Epithelial cell of proximal tubule (primary cell): ENCODE data around the gene TMPRSS4. TPM values are rescaled to one million over a fixed set of nuclear protein-coding genes. Genes with fewer than 3 reads are reported as not detected.

Experiments used
- DNase-seq: peaks from one replicate; pipeline ENCODE4 v3.0.0-alpha.2; 2011; ENCODE audit warnings: low read depth
- H3K4me3 ChIP-seq: 2 replicates; pipeline ENCODE4 v1.5.1; 2011; ENCODE audit warnings: low read depth, mild to moderate bottlenecking, low read length
- total RNA-seq: library from RNA; depleted of rRNA; stranded (reverse); fragments of >200 nt; gene quantifications from 2 replicates; pipeline ENCODE4 v1.2.3, GENCODE V29; 2015
- TF ChIP-seq, protein P1 (sequence below): conservative IDR thresholded peaks from 2 replicates; pipeline ENCODE4 v1.5.1; 2012; ENCODE audit warnings: low read depth, mild to moderate bottlenecking, low read length

TMPRSS4 gene
- total RNA-seq, 1 donor from 2014 or later: 26.6 TPM

DNA sequence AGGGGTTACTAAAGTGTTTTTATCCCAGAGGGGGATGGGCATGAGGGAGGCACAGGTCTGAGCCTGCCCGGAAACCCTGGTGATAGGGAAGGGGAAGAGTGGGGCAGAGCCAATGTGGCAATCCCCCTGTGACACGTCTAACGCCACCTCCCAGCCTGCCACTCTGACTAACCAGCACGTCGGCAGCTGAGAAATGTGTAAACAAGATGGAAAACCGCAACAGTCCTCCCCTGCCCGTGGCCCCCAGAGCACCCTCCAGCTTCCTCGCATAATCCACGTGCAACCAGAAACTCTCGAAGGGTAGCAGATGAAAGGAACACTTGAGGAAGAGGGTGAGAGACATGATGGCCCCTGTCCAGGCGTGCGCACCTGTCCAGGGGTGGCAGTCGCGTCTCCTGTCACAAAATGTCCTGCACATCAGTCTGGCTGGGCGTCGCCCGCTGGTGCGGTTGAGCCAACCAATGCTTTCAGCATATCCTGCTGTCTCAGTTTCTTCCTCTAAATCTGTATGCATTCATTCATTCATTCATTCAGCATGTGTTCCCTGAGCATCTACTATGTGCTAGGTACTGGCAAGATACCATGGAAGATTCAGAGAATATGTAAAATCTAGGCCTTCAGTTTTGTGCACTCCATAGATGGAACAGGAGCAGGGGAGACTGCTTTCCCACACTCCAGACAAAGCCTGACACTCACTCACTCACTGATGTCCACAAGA lies 4.5 kb downstream of the TMPRSS4 start:
- H3K4me3 ChIP-seq: no peak overlapping the region
- TF ChIP-seq, protein P1, sequence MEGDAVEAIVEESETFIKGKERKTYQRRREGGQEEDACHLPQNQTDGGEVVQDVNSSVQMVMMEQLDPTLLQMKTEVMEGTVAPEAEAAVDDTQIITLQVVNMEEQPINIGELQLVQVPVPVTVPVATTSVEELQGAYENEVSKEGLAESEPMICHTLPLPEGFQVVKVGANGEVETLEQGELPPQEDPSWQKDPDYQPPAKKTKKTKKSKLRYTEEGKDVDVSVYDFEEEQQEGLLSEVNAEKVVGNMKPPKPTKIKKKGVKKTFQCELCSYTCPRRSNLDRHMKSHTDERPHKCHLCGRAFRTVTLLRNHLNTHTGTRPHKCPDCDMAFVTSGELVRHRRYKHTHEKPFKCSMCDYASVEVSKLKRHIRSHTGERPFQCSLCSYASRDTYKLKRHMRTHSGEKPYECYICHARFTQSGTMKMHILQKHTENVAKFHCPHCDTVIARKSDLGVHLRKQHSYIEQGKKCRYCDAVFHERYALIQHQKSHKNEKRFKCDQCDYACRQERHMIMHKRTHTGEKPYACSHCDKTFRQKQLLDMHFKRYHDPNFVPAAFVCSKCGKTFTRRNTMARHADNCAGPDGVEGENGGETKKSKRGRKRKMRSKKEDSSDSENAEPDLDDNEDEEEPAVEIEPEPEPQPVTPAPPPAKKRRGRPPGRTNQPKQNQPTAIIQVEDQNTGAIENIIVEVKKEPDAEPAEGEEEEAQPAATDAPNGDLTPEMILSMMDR: no peak
- DNase-seq: no peak

DNA sequence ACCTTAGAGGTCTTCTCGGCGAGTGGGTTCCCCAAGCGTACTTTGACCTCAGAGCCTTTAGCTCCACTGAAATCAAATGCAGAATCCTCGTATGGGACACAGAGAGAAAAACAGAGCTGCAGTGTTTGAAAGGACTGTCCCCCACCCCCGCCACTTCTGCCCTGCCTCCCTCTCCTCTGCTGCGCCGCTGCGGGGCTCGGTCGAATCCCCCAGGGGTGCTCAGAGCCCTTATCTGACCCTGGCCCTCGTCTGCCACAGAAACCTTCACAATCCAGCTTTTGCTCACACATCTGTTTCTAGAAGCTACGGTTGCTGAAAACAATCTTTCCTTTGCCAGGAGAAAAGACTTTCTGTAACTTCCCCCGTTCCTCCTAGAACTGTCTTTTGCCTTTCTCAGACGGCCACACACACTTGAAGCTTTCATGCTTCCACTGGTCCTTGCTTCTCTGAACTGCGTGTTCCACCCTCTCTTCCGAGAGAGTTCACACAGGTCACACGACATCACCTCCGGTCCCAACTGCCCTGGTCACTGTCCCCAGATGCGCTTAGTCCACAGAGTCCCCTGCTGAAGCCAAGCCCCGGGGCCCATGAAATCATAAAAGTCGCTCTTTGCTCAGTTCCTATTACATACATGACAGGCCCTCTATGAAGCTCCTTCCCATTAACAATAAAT lies 6.1 kb downstream of the TMPRSS4 start:
- H3K4me3 ChIP-seq: no peak overlapping the region
- no peak for DNase-seq
- TF ChIP-seq, protein P1: no peak

DNA sequence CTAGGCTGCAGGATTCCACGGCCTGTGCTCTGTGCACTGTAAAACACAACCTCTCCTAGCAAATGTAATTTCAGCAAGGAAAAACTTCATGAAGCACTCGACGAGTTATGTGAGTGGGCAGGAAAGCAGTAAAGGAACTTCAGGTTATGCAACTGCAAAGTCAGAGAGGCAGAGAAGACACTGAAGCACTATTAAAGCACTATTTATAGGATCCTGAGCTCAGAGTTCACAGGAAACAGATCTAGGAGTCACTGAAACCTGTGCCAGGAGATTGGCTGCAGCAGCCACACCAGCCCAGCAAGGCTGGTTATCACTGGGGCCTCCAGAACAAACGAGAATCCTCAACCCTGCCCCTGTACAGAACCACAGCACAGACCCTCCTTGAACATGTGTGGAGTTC lies 7.4 kb downstream of the TMPRSS4 start:
- no peak for DNase-seq
- no peak overlapping the region for H3K4me3 ChIP-seq
- TF ChIP-seq, protein P1: no peak

DNA sequence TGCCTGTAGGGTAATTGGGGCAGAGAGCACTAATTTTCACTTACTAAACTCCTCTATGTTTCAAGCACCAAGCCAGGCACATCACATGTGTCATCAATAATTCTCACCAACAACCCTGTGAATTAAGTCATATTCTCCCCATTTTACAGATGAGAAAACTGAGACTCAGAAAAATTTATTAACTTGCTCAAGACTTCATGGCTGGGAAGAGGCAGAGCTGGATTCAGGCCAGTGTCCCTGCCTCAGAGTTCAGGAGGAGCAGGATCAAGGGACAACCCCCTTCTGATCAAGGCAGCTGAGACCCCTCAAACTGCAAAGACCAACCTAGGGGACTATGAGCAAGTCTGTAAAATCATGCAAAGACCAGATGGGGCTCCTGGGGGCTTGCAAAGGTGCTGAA lies 7.8 kb downstream of the TMPRSS4 start:
- DNase-seq: no peak
- TF ChIP-seq, protein P1: no peak
- H3K4me3 ChIP-seq: no peak overlapping the region

DNA sequence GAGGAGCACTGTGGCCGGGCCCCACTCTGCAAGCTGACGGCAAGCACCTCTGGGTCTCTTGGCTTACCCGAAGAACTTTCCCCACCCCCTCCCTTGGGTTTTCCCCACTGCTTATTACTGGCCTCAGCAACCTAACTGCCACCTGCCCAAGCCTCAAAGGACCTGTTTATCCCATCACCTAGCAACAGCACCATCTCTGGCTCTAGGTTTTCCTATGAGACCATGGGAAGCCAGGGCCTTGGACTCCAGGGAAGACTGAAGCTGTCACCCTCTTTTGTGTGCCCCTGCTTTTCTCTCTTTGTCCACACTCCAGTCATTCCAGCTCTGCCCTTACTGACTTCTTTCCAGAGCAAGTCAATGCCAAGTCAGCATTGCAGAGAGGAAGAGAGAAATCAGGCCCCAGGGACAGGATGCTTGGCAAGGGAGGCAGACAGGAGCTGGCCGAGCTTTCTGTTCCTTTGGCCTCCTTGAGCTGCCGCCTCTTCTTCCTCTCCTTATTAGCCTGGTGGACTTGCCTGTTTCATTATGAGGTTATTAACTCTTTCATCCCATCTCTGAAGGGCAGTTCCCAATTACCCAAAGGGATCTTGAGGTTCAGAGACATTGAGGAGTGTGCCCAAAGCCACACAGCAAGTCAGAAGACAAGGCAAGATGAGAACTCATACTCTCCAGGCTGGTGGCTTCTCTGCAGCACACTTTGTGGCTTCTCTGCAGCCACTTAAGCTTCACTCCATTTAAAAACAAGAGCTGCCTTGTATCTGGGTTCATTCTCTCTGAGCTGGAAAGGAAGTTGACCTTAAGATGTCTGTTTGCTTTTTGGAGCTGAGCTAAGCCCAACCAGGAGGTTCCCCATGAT lies 10.3 kb downstream of the TMPRSS4 start, which contains the start of gene SMIM35:
Gene SMIM35 (minus strand): TSS at position 51 of the 856 bp plus-strand sequence. CDS start 206 bp downstream, outside the sequence.
- DNase-seq: no peak
- H3K4me3 ChIP-seq: no peak within 1 kb of the TSS
- TF ChIP-seq, protein P1: no peak

DNA sequence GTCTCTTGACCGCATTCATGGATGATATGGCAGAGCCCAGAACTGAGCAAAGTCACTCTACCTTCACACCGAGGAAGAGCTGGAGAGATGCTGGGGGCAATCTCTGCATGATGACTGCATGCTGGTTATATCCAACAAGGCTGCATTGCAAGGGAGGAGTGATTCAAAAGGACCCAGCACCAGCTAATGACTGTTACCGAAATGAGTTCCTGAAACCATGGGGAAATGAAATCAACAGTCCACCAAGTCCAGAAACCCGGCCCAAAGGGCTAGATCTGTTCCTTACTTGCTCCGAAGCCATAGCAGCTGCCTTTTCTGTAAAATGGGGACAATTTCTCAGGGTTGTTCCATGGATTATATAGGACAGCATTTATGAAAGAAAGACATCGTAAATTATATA lies 11.1 kb downstream of the TMPRSS4 start:
- TF ChIP-seq, protein P1: no peak
- H3K4me3 ChIP-seq: no peak overlapping the region

More for the DNA sequence above, 11.1 kb downstream of the TMPRSS4 start:
- DNase-seq: no peak
